Heart left ventricle (tissue), 13 donors: ENCODE results near the gene KIFC1.
A peak's percentile ranks its signal among the peaks of the same experiment; 100 is the strongest.

Experiments
- POLR2A ChIP-seq, 2 donors: fragments of 450-650 bp; IDR thresholded peaks; one replicate each; pipeline ENCODE4 v1.6.1; 2017; ENCODE audit warnings: antibody characterized with exemption in 2 of 2, mild to moderate bottlenecking in 2 of 2, moderate library complexity in 2 of 2
- TF ChIP-seq, protein P1 (sequence below), 12 donors: fragments of 200-600 bp; sonication (generic) in 4 of 12; IDR thresholded peaks; one replicate each; pipeline versions ENCODE4 v1.5.0 to v1.8.0; 2018 to 2022; ENCODE audit warnings: antibody characterized with exemption in 12 of 12, mild to moderate bottlenecking in 5 of 12
- donor health status: ischemic (EF 13 %, LVEDD 7.1; RV severe dilation, severe dysfunction).
- donor health status: DM: no; HTN: yes; CAD: no.
- donor health status: DM: no; HTN: no; CAD: no.
- donor health status: ischemic (EF 25% LVEDD 6.9; RV normal size, moderate dysfunction).
- donor health status: ischemic (EF 25% LVEDD 5.7; RV mildly dilated, moderate dysfunction).
- donor health status: ischemic (EF 35%, LVEDD 5.7; RV mildly dilated, moderate dysfunction).
- donor health status: nonischemic (EF 11% LVEDD 7.7; RV severe dilation, severe dysfunction).
- donor health status: DM: yes; HTN: yes; CAD: no.
- donor health status: PGD.
- donor health status: ischemic (EF 29% LVEDD 5.4; RV normal size, mild dysfunction).
- donor health status: nonischemic (EF 23%, LVEDD 6.1; RV moderate dilation, normal function).

DNA sequence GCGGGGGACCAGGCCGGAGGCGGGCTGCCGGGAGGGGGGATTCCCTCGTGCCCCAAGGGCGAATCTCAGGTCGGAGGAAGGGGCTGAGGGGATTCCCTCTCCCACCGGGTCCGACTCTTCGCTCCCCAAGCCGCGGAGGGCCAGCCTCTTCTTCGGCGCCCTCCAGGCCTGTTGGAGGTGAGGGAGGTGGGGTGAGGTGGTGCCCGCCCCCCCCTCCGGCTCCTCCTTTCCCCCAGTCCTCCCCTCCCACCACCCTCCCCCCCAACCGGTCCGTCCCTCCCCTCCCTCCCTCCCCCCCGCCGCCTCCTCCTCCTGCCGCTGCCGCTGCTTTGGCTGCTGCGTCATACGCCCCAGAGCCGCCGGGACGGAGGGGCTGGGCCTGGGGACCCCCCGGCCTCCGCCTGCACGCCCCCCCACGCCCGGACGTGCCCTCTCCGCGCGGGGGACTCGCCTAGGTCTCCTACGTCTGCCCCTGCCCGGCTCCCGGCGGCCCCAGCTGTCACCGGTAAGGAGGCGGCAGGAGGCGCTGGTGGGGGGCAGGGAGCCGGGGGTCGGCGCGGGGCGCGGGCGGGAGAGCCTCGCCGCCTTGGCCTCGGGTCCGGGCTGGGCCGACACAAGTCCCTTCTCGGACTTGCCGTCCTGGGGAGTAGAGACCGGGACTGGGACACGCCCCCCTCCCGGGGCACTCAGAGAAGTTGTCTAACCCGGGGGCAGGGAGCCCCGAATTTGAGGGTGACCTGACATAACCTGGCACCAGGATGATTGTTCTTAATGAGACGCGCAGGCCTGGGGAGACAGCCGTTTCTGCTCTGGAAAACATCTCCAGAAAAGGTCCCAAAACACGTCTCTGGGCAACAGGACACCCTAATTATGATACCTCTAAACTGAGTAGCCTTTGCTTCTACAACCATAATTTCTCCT, 19.3 kb downstream of the KIFC1 start, which contains the start of gene PHF1:
- TF ChIP-seq, protein P1, sequence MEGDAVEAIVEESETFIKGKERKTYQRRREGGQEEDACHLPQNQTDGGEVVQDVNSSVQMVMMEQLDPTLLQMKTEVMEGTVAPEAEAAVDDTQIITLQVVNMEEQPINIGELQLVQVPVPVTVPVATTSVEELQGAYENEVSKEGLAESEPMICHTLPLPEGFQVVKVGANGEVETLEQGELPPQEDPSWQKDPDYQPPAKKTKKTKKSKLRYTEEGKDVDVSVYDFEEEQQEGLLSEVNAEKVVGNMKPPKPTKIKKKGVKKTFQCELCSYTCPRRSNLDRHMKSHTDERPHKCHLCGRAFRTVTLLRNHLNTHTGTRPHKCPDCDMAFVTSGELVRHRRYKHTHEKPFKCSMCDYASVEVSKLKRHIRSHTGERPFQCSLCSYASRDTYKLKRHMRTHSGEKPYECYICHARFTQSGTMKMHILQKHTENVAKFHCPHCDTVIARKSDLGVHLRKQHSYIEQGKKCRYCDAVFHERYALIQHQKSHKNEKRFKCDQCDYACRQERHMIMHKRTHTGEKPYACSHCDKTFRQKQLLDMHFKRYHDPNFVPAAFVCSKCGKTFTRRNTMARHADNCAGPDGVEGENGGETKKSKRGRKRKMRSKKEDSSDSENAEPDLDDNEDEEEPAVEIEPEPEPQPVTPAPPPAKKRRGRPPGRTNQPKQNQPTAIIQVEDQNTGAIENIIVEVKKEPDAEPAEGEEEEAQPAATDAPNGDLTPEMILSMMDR (IDR thresholded peaks at IDR 0.05): peak in 4 of 12 donors; percentile 19 to 38 (median 28)
- peak in 1 of 2 donors; percentile 55 for TF ChIP-seq POLR2A (IDR thresholded peaks at IDR 0.05)
